ENCODE measurements around the gene MPC2. TPM values are rescaled to one million over a fixed set of nuclear protein-coding genes. Genes with fewer than 3 reads are reported as not detected.
"Not testable (repeated sequence)": the region's sequence is repeated elsewhere in the genome, so short reads cannot be mapped to it uniquely, and the experiment has no call there.

Gene MPC2
- total RNA-seq, 2 donors from 2014 or later: 19.4 to 21.5 TPM

- no peaks in the 10 kb centered on the region for H3K36me3 ChIP-seq (replicated peaks in 1 of 2; ENCODE audit: insufficient read depth in 1 of 2, low read depth in 2 of 2)
- no peak overlapping the region for H3K27ac ChIP-seq
- ATAC-seq (no peak), DNase-seq (no peak)
- TF ChIP-seq CTCF (IDR thresholded peaks at IDR 0.05): no peak
- TF ChIP-seq POLR2A (IDR thresholded peaks at IDR 0.05): no peak
- no peaks in the 10 kb centered on the region for H3K4me1 ChIP-seq
- WGBS, 2 donors: 68 to 90% methylated on average over 3 of the region's 3 CpGs
- intact Hi-C loops (cut with DNase I): no loop called here
- no peaks in the 10 kb centered on the region for H3K27me3 ChIP-seq
- no peak overlapping the region for H3K4me3 ChIP-seq
- H3K9me3 ChIP-seq: no peaks in the 10 kb centered on the region
Observed at GRCh38 chr1:167880580-167881021, 56.3 kb downstream of the MPC2 start.

DNA sequence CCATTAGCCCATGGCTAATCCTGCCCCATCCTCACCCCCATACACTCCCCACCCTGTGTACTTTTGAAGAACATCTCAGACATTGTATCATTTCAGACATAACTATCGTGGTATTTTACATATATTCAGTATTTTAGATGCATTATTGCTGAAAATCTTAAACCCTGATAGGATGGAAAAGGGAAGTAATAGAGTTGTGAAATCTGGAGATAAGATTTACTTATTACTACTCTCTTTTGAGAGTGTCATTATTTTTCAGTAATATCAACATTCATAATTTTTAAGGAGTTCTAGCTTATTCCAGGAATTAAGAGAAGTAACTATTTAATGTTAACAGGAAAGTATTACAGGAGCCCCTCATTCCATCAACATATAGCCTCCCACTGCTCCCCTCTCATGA is 57.4 kb downstream of the MPC2 start:
- no peak for ATAC-seq
- H3K27me3 ChIP-seq: no peaks in the 10 kb centered on the region
- no peak for DNase-seq
- WGBS, 2 donors: 72 to 73% methylated on average over 1 of the region's 1 CpG
- no peak overlapping the region for H3K4me3 ChIP-seq
- no peak overlapping the region for H3K27ac ChIP-seq
- H3K36me3 ChIP-seq (replicated peaks in 1 of 2; ENCODE audit: insufficient read depth in 1 of 2, low read depth in 2 of 2): no peaks in the 10 kb centered on the region
- no peaks in the 10 kb centered on the region for H3K9me3 ChIP-seq
- no peak for TF ChIP-seq POLR2A (IDR thresholded peaks at IDR 0.05)
- no peak for TF ChIP-seq CTCF (IDR thresholded peaks at IDR 0.05)
- H3K4me1 ChIP-seq: no peaks in the 10 kb centered on the region
- intact Hi-C loops (cut with DNase I): no loop called here

- no peak for DNase-seq
- no peak overlapping the region for H3K4me3 ChIP-seq
- no peak overlapping the region for H3K27ac ChIP-seq
- no peaks in the 10 kb centered on the region for H3K36me3 ChIP-seq (replicated peaks in 1 of 2; ENCODE audit: insufficient read depth in 1 of 2, low read depth in 2 of 2)
- ATAC-seq: no peak
- intact Hi-C loops (cut with DNase I): no loop called here
- WGBS, 2 donors: 94 to 95% methylated on average over 7 of the region's 7 CpGs
- no peaks in the 10 kb centered on the region for H3K27me3 ChIP-seq
- no peak for TF ChIP-seq CTCF (IDR thresholded peaks at IDR 0.05)
- no peaks in the 10 kb centered on the region for H3K4me1 ChIP-seq
- H3K9me3 ChIP-seq: no peaks in the 10 kb centered on the region
Observed at GRCh38 chr1:167878372-167879160, 58.3 kb downstream of the MPC2 start.

GRCh38 chr1:167876597-167877175 is 60.2 kb downstream of the MPC2 start:
- Histone ChIP-seq H3K27me3 (no peaks in the 10 kb centered on the region), H3K4me3 (no peak overlapping the region), H3K9me3 (no peaks in the 10 kb centered on the region), H3K36me3 (replicated peaks in 1 of 2; ENCODE audit: insufficient read depth in 1 of 2, low read depth in 2 of 2) (no peaks in the 10 kb centered on the region), H3K27ac (no peak overlapping the region), H3K4me1 (no peaks in the 10 kb centered on the region)
- TF ChIP-seq POLR2A (IDR thresholded peaks at IDR 0.05) (no peak), CTCF (IDR thresholded peaks at IDR 0.05) (no peak)
- ATAC-seq: no peak
- DNase-seq: no peak
- 92 to 97% methylated on average over 3 of the region's 3 CpGs for WGBS, 2 donors
- intact Hi-C loops (cut with DNase I): no loop called here

GRCh38 chr1:167871331-167871730 is 65.5 kb downstream of the MPC2 start:
- Histone ChIP-seq H3K27ac (no peak overlapping the region), H3K27me3 (no peaks in the 10 kb centered on the region), H3K4me3 (no peak overlapping the region), H3K9me3 (no peaks in the 10 kb centered on the region), H3K4me1 (no peaks in the 10 kb centered on the region), H3K36me3 (replicated peaks in 1 of 2; ENCODE audit: insufficient read depth in 1 of 2, low read depth in 2 of 2) (no peaks in the 10 kb centered on the region)
- intact Hi-C loops (cut with DNase I): no loop called here
- TF ChIP-seq CTCF (IDR thresholded peaks at IDR 0.05): no peak
- no peak for TF ChIP-seq POLR2A (IDR thresholded peaks at IDR 0.05)
- ATAC-seq (no peak), DNase-seq (no peak)

DNA sequence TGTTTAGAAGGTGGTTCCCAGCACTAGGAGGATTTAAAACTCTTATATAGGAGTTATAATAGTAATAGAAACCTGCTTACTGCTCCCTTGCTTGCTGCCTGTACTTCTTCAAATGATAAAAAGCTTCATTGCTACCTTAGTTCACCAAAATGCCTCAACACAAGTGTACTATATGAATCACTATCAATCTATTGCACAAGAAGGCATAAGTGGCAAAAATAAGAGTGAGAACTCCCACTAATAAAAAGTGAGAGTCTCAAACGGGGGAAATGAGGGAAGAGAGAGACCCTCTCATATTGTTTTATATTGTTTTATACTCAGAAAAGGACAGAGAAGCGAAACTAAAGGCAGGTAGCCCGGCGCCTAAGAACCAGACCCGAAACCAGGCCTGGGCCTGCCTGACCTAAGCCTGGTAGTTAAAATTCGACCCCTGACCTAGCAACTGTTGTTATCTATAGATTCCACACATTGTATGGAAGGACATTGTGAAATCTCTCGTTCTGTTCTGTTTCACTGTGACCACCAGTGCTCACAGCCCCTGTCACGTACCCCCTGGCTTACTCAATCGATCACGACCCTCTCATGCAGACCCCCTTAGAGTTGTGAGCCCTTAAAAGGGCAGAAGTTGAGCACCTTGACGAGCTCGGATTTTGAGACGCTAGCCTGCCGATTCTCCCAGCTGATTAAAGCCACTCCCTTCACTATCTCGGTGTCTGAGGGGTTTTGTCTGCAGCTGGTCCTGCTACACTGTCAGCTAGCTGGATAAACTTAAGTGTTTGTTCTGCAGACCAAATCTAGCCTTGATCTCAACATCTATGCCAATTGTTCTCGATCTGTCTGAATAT is 67.5 kb downstream of the MPC2 start:
- intact Hi-C loops (cut with DNase I); H3K4me3 ChIP-seq; H3K4me1 ChIP-seq; DNase-seq; H3K9me3 ChIP-seq; H3K36me3 ChIP-seq (replicated peaks in 1 of 2; ENCODE audit: insufficient read depth in 1 of 2, low read depth in 2 of 2); H3K27ac ChIP-seq; H3K27me3 ChIP-seq; ATAC-seq: not testable (repeated sequence)
- WGBS, 2 donors: 59 to 68% methylated on average over 16 of the region's 16 CpGs

Measured in body of pancreas (tissue), 4 donors.